Measurements from ENCODE around the gene TIFAB.

DNA sequence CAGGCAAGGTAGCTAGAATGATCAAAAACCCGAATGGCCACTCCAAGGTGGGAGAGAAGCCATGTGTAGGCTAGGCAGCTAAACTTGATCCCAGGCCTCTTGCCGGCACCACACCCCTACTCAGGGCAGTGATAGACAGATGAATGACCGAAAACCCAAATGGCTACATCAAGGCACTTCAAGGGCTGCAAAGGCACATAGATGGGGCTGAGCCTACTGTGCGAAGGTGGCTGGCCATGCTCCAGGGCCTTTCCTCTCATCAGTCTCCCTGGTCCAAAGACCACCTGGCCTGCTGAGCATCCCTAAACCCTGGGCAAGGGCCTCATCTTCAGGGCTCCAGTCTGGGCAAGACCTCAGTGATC lies 3.7 kb upstream of the TIFAB start:
- TF ChIP-seq, protein P1, sequence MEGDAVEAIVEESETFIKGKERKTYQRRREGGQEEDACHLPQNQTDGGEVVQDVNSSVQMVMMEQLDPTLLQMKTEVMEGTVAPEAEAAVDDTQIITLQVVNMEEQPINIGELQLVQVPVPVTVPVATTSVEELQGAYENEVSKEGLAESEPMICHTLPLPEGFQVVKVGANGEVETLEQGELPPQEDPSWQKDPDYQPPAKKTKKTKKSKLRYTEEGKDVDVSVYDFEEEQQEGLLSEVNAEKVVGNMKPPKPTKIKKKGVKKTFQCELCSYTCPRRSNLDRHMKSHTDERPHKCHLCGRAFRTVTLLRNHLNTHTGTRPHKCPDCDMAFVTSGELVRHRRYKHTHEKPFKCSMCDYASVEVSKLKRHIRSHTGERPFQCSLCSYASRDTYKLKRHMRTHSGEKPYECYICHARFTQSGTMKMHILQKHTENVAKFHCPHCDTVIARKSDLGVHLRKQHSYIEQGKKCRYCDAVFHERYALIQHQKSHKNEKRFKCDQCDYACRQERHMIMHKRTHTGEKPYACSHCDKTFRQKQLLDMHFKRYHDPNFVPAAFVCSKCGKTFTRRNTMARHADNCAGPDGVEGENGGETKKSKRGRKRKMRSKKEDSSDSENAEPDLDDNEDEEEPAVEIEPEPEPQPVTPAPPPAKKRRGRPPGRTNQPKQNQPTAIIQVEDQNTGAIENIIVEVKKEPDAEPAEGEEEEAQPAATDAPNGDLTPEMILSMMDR (IDR thresholded peaks at IDR 0.05) = no peak
- no peak for TF ChIP-seq POLR2A (IDR thresholded peaks at IDR 0.05)
